Measurements from ENCODE around the gene MTMR3. TPM values are rescaled to one million over a fixed set of nuclear protein-coding genes. Genes with fewer than 3 reads are reported as not detected.
A peak's percentile ranks its signal among the peaks of the same experiment; 100 is the strongest.

The MTMR3 gene
- total RNA-seq, 1 donor from 2014 or later: 41.2 TPM

GRCh38 chr22:29870574-29870973 lies 12.4 kb upstream of the MTMR3 start:
- H3K9me3 Mint-ChIP-seq (ENCODE audit: unreplicated experiment): no peaks in the 10 kb centered on the region
- peaks cover 36% of the 10 kb centered on the region for H3K27me3 Mint-ChIP-seq (ENCODE audit: unreplicated experiment)
- TF ChIP-seq CTCF (IDR thresholded peaks at IDR 0.05): no peak
- peaks cover 6% of the 10 kb centered on the region for H3K4me1 Mint-ChIP-seq (ENCODE audit: unreplicated experiment)
- H3K36me3 Mint-ChIP-seq (ENCODE audit: unreplicated experiment): no peaks in the 10 kb centered on the region
- no peak overlapping the region for H3K4me3 Mint-ChIP-seq (ENCODE audit: unreplicated experiment)
- DNase-seq (ENCODE audit: extremely low spot score, unreplicated experiment): no peak
- H3K27ac Mint-ChIP-seq (ENCODE audit: unreplicated experiment): no peak overlapping the region

- DNase-seq (ENCODE audit: extremely low spot score, unreplicated experiment): peak; percentile 27
- H3K4me1 Mint-ChIP-seq (ENCODE audit: unreplicated experiment): peaks cover 6% of the 10 kb centered on the region
- no peaks in the 10 kb centered on the region for H3K9me3 Mint-ChIP-seq (ENCODE audit: unreplicated experiment)
- H3K36me3 Mint-ChIP-seq (ENCODE audit: unreplicated experiment): no peaks in the 10 kb centered on the region
- H3K4me3 Mint-ChIP-seq (ENCODE audit: unreplicated experiment): no peak overlapping the region
- no peak for TF ChIP-seq CTCF (IDR thresholded peaks at IDR 0.05)
- H3K27me3 Mint-ChIP-seq (ENCODE audit: unreplicated experiment): peaks cover 37% of the 10 kb centered on the region
- H3K27ac Mint-ChIP-seq (ENCODE audit: unreplicated experiment): no peak overlapping the region
Measured at GRCh38 chr22:29871684-29872083, 11.3 kb upstream of the MTMR3 start.

GRCh38 chr22:29872144-29872893 lies 10.7 kb upstream of the MTMR3 start:
- TF ChIP-seq CTCF (IDR thresholded peaks at IDR 0.05): no peak
- Mint-ChIP-seq H3K36me3 (ENCODE audit: unreplicated experiment) (no peaks in the 10 kb centered on the region), H3K4me1 (ENCODE audit: unreplicated experiment) (peaks cover 6% of the 10 kb centered on the region), H3K27me3 (ENCODE audit: unreplicated experiment) (peaks cover 37% of the 10 kb centered on the region), H3K9me3 (ENCODE audit: unreplicated experiment) (no peaks in the 10 kb centered on the region), H3K4me3 (ENCODE audit: unreplicated experiment) (no peak overlapping the region), H3K27ac (ENCODE audit: unreplicated experiment) (no peak overlapping the region)
- DNase-seq (ENCODE audit: extremely low spot score, unreplicated experiment): peak; percentile 34

- no peak for TF ChIP-seq CTCF (IDR thresholded peaks at IDR 0.05)
- H3K9me3 Mint-ChIP-seq (ENCODE audit: unreplicated experiment): no peaks in the 10 kb centered on the region
- peaks cover 11% of the 10 kb centered on the region for H3K4me1 Mint-ChIP-seq (ENCODE audit: unreplicated experiment)
- H3K27me3 Mint-ChIP-seq (ENCODE audit: unreplicated experiment): peaks cover 34% of the 10 kb centered on the region
- no peak overlapping the region for H3K27ac Mint-ChIP-seq (ENCODE audit: unreplicated experiment)
- DNase-seq (ENCODE audit: extremely low spot score, unreplicated experiment): peak; percentile 21
- H3K36me3 Mint-ChIP-seq (ENCODE audit: unreplicated experiment): no peaks in the 10 kb centered on the region
- H3K4me3 Mint-ChIP-seq (ENCODE audit: unreplicated experiment): no peak overlapping the region
Measured at GRCh38 chr22:29872989-29873388, 10.0 kb upstream of the MTMR3 start.

- peak; percentile 42 for DNase-seq (ENCODE audit: extremely low spot score, unreplicated experiment)
- H3K9me3 Mint-ChIP-seq (ENCODE audit: unreplicated experiment): no peaks in the 10 kb centered on the region
- H3K27me3 Mint-ChIP-seq (ENCODE audit: unreplicated experiment): peaks cover 32% of the 10 kb centered on the region
- TF ChIP-seq CTCF (IDR thresholded peaks at IDR 0.05): no peak
- no peak overlapping the region for H3K4me3 Mint-ChIP-seq (ENCODE audit: unreplicated experiment)
- no peaks in the 10 kb centered on the region for H3K36me3 Mint-ChIP-seq (ENCODE audit: unreplicated experiment)
- H3K27ac Mint-ChIP-seq (ENCODE audit: unreplicated experiment): no peak overlapping the region
- H3K4me1 Mint-ChIP-seq (ENCODE audit: unreplicated experiment): peaks cover 12% of the 10 kb centered on the region
Measured at GRCh38 chr22:29873943-29874342, 9.0 kb upstream of the MTMR3 start.
